Measurements from ENCODE around the gene SPDYE17.
A peak's percentile ranks its signal among the peaks of the same experiment; 100 is the strongest.
"Not testable (repeated sequence)": the region's sequence is repeated elsewhere in the genome, so short reads cannot be mapped to it uniquely, and the experiment has no call there.

SPDYE17 gene

DNA sequence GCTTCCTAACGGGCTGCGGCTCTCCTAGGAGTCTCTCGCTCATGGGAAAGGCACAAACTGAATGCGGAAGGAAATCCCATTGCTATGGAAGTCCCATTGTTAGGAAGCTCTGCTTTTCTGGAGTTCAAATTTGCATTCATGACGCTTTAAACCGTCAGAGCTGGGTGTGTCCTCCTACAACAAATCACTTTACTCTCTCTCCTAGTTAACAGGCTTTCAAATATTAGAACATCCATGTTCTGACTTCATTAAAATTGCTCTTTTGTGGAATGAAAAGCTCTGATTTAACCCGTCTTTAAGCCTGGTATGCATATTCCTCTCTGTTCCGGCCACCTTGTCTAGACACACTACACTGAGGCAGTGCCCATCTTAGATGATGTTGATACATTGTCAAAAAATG, at the start of gene SPDYE17:
TSS of gene SPDYE17 (minus strand) at position 101 of the 400 bp plus-strand sequence. CDS start 1,791 bp downstream, outside the sequence.
- not testable (repeated sequence) for H3K27me3 ChIP-seq (ENCODE audit: insufficient read depth, low read length); H3K4me1 ChIP-seq (ENCODE audit: control insufficient read depth, insufficient read depth, low read length, unreplicated experiment); H3K27ac ChIP-seq (ENCODE audit: low read depth, low read length); H3K4me3 ChIP-seq (ENCODE audit: low read depth, low read length); H3K36me3 ChIP-seq (ENCODE audit: insufficient read depth, low read length); H3K79me2 ChIP-seq (ENCODE audit: control insufficient read depth, insufficient read depth, low read length, unreplicated experiment); H2AFZ ChIP-seq (ENCODE audit: low read length, unreplicated experiment)

GRCh38 chr7:77080236-77080635, 48.1 kb upstream of the SPDYE17 start:
- H3K4me3 ChIP-seq (ENCODE audit: low read depth, low read length); H2AFZ ChIP-seq (ENCODE audit: low read length, unreplicated experiment); H3K79me2 ChIP-seq (ENCODE audit: control insufficient read depth, insufficient read depth, low read length, unreplicated experiment); H3K27ac ChIP-seq (ENCODE audit: low read depth, low read length); H3K27me3 ChIP-seq (ENCODE audit: insufficient read depth, low read length); H3K36me3 ChIP-seq (ENCODE audit: insufficient read depth, low read length); H3K4me1 ChIP-seq (ENCODE audit: control insufficient read depth, insufficient read depth, low read length, unreplicated experiment): not testable (repeated sequence)

DNA sequence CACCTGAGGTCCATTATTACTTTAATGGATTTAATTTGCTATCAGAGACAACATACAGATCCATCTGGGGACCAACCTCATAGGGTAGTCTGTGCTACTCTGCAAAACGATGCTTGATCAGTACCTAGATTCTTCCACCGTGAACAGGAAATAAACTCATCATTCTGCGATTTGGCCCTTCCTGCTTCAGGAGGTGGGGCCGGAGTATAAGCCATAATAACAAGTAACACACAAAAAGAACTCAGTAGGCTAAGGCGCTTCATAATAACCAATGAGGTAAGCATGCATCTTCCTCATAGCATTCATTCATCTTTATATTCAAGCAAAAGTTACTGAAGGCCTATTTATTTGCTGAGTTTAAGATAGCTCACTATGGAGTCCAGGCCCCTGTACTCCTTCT, 47.5 kb upstream of the SPDYE17 start:
- H3K79me2 ChIP-seq (ENCODE audit: control insufficient read depth, insufficient read depth, low read length, unreplicated experiment); H3K36me3 ChIP-seq (ENCODE audit: insufficient read depth, low read length); H3K27me3 ChIP-seq (ENCODE audit: insufficient read depth, low read length); H3K4me3 ChIP-seq (ENCODE audit: low read depth, low read length); H3K27ac ChIP-seq (ENCODE audit: low read depth, low read length); H2AFZ ChIP-seq (ENCODE audit: low read length, unreplicated experiment); H3K4me1 ChIP-seq (ENCODE audit: control insufficient read depth, insufficient read depth, low read length, unreplicated experiment): not testable (repeated sequence)

GRCh38 chr7:77079112-77079511, 47.0 kb upstream of the SPDYE17 start:
- H3K79me2 ChIP-seq (ENCODE audit: control insufficient read depth, insufficient read depth, low read length, unreplicated experiment); H3K27me3 ChIP-seq (ENCODE audit: insufficient read depth, low read length); H3K27ac ChIP-seq (ENCODE audit: low read depth, low read length); H3K4me3 ChIP-seq (ENCODE audit: low read depth, low read length); H3K4me1 ChIP-seq (ENCODE audit: control insufficient read depth, insufficient read depth, low read length, unreplicated experiment); H2AFZ ChIP-seq (ENCODE audit: low read length, unreplicated experiment); H3K36me3 ChIP-seq (ENCODE audit: insufficient read depth, low read length): not testable (repeated sequence)

GRCh38 chr7:77077060-77077459, 44.9 kb upstream of the SPDYE17 start:
- not testable (repeated sequence) for H3K36me3 ChIP-seq (ENCODE audit: insufficient read depth, low read length); H3K4me3 ChIP-seq (ENCODE audit: low read depth, low read length); H3K4me1 ChIP-seq (ENCODE audit: control insufficient read depth, insufficient read depth, low read length, unreplicated experiment); H2AFZ ChIP-seq (ENCODE audit: low read length, unreplicated experiment); H3K79me2 ChIP-seq (ENCODE audit: control insufficient read depth, insufficient read depth, low read length, unreplicated experiment); H3K27me3 ChIP-seq (ENCODE audit: insufficient read depth, low read length)
- H3K27ac ChIP-seq (ENCODE audit: low read depth, low read length): peak overlapping the region; percentile 19; the same call in 1 of the 2 replicates

GRCh38 chr7:77074786-77075396, 42.7 kb upstream of the SPDYE17 start:
- H3K27ac ChIP-seq (ENCODE audit: low read depth, low read length): peak overlapping the region; percentile 51
- not testable (repeated sequence) for H3K4me1 ChIP-seq (ENCODE audit: control insufficient read depth, insufficient read depth, low read length, unreplicated experiment); H3K36me3 ChIP-seq (ENCODE audit: insufficient read depth, low read length); H3K27me3 ChIP-seq (ENCODE audit: insufficient read depth, low read length); H3K4me3 ChIP-seq (ENCODE audit: low read depth, low read length); H2AFZ ChIP-seq (ENCODE audit: low read length, unreplicated experiment); H3K79me2 ChIP-seq (ENCODE audit: control insufficient read depth, insufficient read depth, low read length, unreplicated experiment)

DNA sequence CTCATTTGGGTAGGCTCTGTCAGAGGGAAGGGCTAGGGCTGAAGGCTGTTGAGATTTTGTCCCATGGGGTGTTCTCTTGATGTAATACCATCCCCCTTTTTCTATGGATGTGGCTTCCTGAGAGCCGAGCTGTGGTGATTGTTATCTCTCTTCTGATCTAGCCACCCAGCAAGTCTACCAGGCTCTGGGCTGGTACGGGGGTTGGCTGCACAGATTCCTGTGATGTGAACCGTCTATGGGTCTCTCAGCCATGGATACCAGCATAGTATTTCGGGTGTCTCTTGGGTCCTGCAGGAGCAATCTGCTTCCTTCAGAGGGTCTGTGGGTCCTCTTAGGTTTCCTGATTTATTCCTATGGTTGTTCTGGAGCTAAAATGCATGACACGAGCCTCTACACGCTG, 38.9 kb upstream of the SPDYE17 start:
- not testable (repeated sequence) for H3K79me2 ChIP-seq (ENCODE audit: control insufficient read depth, insufficient read depth, low read length, unreplicated experiment); H3K27me3 ChIP-seq (ENCODE audit: insufficient read depth, low read length); H3K4me3 ChIP-seq (ENCODE audit: low read depth, low read length); H3K36me3 ChIP-seq (ENCODE audit: insufficient read depth, low read length); H2AFZ ChIP-seq (ENCODE audit: low read length, unreplicated experiment); H3K27ac ChIP-seq (ENCODE audit: low read depth, low read length); H3K4me1 ChIP-seq (ENCODE audit: control insufficient read depth, insufficient read depth, low read length, unreplicated experiment)

GRCh38 chr7:77065869-77066268, 33.7 kb upstream of the SPDYE17 start:
- not testable (repeated sequence) for H2AFZ ChIP-seq (ENCODE audit: low read length, unreplicated experiment); H3K36me3 ChIP-seq (ENCODE audit: insufficient read depth, low read length); H3K79me2 ChIP-seq (ENCODE audit: control insufficient read depth, insufficient read depth, low read length, unreplicated experiment); H3K4me3 ChIP-seq (ENCODE audit: low read depth, low read length); H3K4me1 ChIP-seq (ENCODE audit: control insufficient read depth, insufficient read depth, low read length, unreplicated experiment); H3K27ac ChIP-seq (ENCODE audit: low read depth, low read length); H3K27me3 ChIP-seq (ENCODE audit: insufficient read depth, low read length)

DNA sequence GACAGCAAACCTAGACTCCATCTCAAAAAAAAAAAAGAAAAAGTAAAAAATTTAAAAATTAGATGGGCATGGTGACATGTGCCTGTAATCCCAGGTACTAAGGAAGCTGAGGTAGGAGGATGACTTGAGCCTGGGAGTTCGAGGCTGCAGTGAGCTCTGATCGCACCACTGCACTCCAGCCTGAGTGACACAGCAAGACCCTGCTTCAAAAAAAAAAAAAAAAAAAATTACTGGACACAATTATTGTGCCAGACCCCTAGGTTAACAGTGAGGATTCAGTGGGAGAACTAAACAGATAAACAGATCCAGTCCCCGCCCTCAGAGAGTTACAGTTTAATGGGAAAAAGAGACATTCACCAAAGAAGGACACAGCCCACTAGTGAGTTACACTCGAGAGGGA, 31.6 kb upstream of the SPDYE17 start:
- H3K27ac ChIP-seq (ENCODE audit: low read depth, low read length); H3K27me3 ChIP-seq (ENCODE audit: insufficient read depth, low read length): not testable (repeated sequence)

GRCh38 chr7:77062557-77062956, 30.4 kb upstream of the SPDYE17 start, which contains the start of gene SPDYE18:
SPDYE18 (minus strand) TSS chr7:77062558; CDS start chr7:77060512, 2,046 bp downstream.
- H3K4me1 ChIP-seq (ENCODE audit: control insufficient read depth, insufficient read depth, low read length, unreplicated experiment); H2AFZ ChIP-seq (ENCODE audit: low read length, unreplicated experiment); H3K27me3 ChIP-seq (ENCODE audit: insufficient read depth, low read length); H3K79me2 ChIP-seq (ENCODE audit: control insufficient read depth, insufficient read depth, low read length, unreplicated experiment); H3K36me3 ChIP-seq (ENCODE audit: insufficient read depth, low read length); H3K27ac ChIP-seq (ENCODE audit: low read depth, low read length); H3K4me3 ChIP-seq (ENCODE audit: low read depth, low read length): not testable (repeated sequence)

More for the DNA sequence above, 31.6 kb upstream of the SPDYE17 start:
- H3K79me2 ChIP-seq (ENCODE audit: control insufficient read depth, insufficient read depth, low read length, unreplicated experiment); H3K4me1 ChIP-seq (ENCODE audit: control insufficient read depth, insufficient read depth, low read length, unreplicated experiment); H3K36me3 ChIP-seq (ENCODE audit: insufficient read depth, low read length); H3K4me3 ChIP-seq (ENCODE audit: low read depth, low read length); H2AFZ ChIP-seq (ENCODE audit: low read length, unreplicated experiment): not testable (repeated sequence)

DNA sequence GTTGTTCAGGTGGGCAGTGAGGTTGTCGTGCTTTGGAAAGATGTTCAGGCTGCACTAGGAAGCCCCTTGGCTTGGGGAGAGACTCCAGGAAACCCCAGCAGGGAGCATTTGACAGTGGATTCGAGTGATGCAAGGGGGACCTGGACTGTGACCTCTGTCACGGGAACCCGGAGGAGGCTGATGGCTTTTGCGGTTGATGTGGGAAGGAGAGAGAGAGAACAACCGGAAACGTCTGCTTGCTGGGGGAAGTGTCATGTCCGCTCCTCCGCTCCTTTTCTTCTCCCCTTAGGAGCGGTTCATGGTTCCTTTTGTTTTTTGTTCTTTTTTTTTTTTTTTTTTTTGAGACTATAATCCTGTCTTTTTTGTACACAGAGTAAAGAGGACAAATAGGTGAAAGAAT, 5.8 kb downstream of the SPDYE17 start:
- not testable (repeated sequence) for H3K27ac ChIP-seq (ENCODE audit: low read depth, low read length); H3K4me1 ChIP-seq (ENCODE audit: control insufficient read depth, insufficient read depth, low read length, unreplicated experiment); H2AFZ ChIP-seq (ENCODE audit: low read length, unreplicated experiment); H3K4me3 ChIP-seq (ENCODE audit: low read depth, low read length); H3K27me3 ChIP-seq (ENCODE audit: insufficient read depth, low read length); H3K79me2 ChIP-seq (ENCODE audit: control insufficient read depth, insufficient read depth, low read length, unreplicated experiment); H3K36me3 ChIP-seq (ENCODE audit: insufficient read depth, low read length)

Data from ACC112 (cell line).